WTC11 (cell line): Measurements from ENCODE around the gene ADAM11. TPM values are rescaled to one million over a fixed set of nuclear protein-coding genes. Genes with fewer than 3 reads are reported as not detected.

Experiments
- ATAC-seq: fragments of 200-7000 bp; cut with Tn5 transposase; 2 replicates; pipeline ENCODE4 v1.10.0; 2021; ENCODE audit warnings: mild to moderate bottlenecking, moderate library complexity
- CTCF ChIA-PET: fragments of 300-600 bp; sonication (Branson Sonifier 250); formaldehyde crosslinking; loops from one replicate; lab custom pipeline; 2021; ENCODE audit warnings: antibody characterized with exemption; lab: Charles Lee
- POLR2A ChIA-PET: fragments of 350-600 bp; sonication (Branson Sonifier 250); formaldehyde crosslinking; loops from one replicate; lab custom pipeline; 2021; ENCODE audit warnings: antibody characterized with exemption; lab: Charles Lee
- DNase-seq: peaks from one replicate; pipeline ENCODE4 v3.0.0; 2021; ENCODE audit warnings: low spot score
- H3K27ac Mint-ChIP-seq: 2 replicates; pipeline ENCODE4 v1.8.0; 2021; ENCODE audit warnings: mixed read lengths
- H3K27me3 Mint-ChIP-seq: 2 replicates; pipeline ENCODE4 v1.8.0; 2021; ENCODE audit warnings: low read depth, mild to moderate bottlenecking, moderate library complexity, mixed read lengths
- H3K36me3 Mint-ChIP-seq: 2 replicates; pipeline ENCODE4 v1.8.0; 2021; ENCODE audit warnings: mixed read lengths
- H3K4me1 Mint-ChIP-seq: 2 replicates; pipeline ENCODE4 v1.8.0; 2022; ENCODE audit warnings: mixed read lengths
- H3K4me3 Mint-ChIP-seq: 2 replicates; pipeline ENCODE4 v1.8.0; 2021; ENCODE audit warnings: mild to moderate bottlenecking, moderate library complexity, mixed read lengths
- H3K9me3 Mint-ChIP-seq: 2 replicates; pipeline ENCODE4 v1.8.0; 2021; ENCODE audit warnings: mixed read lengths
- AR ChIP-seq: fragments of 250-450 bp; sonication (Bioruptor Pico); IDR thresholded peaks from 2 replicates; pipeline ENCODE4 v1.9.0; 2021; ENCODE audit warnings: mild to moderate bottlenecking
- MYBL2 ChIP-seq: sonication (generic); formaldehyde crosslinking; IDR thresholded peaks from 2 replicates; pipeline ENCODE4 v1.8.1; 2023; ENCODE audit warnings: mild to moderate bottlenecking, moderate library complexity, missing genetic modification reagents
- NR2C2 ChIP-seq: sonication (generic); formaldehyde crosslinking; IDR thresholded peaks from 2 replicates; pipeline ENCODE4 v1.8.0; 2022; ENCODE audit warnings: mild to moderate bottlenecking, missing genetic modification reagents
- STAT6 ChIP-seq: sonication (generic); formaldehyde crosslinking; conservative IDR thresholded peaks from 2 replicates; pipeline ENCODE4 v1.8.1; 2023; ENCODE audit warnings: mild to moderate bottlenecking, low read depth, missing genetic modification reagents, moderate library complexity
- TCF7 ChIP-seq: sonication (generic); formaldehyde crosslinking; IDR thresholded peaks from 2 replicates; pipeline ENCODE4 v1.8.0; 2022; ENCODE audit warnings: mild to moderate bottlenecking, low read depth, missing genetic modification reagents, moderate library complexity
- ZNF219 ChIP-seq: sonication (generic); formaldehyde crosslinking; IDR thresholded peaks from 2 replicates; pipeline ENCODE4 v1.8.0; 2023; ENCODE audit warnings: missing genetic modification reagents, mild to moderate bottlenecking, borderline replicate concordance
- ZNF232 ChIP-seq: sonication (generic); formaldehyde crosslinking; IDR thresholded peaks from 2 replicates; pipeline ENCODE4 v1.8.0; 2022; ENCODE audit warnings: mild to moderate bottlenecking, missing genetic modification reagents
- ZNF317 ChIP-seq: sonication (generic); formaldehyde crosslinking; IDR thresholded peaks from 2 replicates; pipeline ENCODE4 v1.8.1; 2023; ENCODE audit warnings: low read depth, mild to moderate bottlenecking, moderate library complexity, missing genetic modification reagents, borderline replicate concordance
- ZNF423 ChIP-seq: fragments of 250-450 bp; sonication (Bioruptor Pico); IDR thresholded peaks from 2 replicates; pipeline ENCODE4 v2.1.2; 2022; ENCODE audit warnings: mild to moderate bottlenecking, moderate library complexity
- ZSCAN18 ChIP-seq: fragments of 250-450 bp; sonication (Bioruptor Pico); IDR thresholded peaks from 2 replicates; pipeline ENCODE4 v2.1.2; 2022; ENCODE audit warnings: mild to moderate bottlenecking, moderate library complexity
- total RNA-seq: library from RNA; stranded (reverse); gene quantifications from 3 replicates; pipeline ENCODE4 v1.2.3, GENCODE V29; 2021
- TF ChIP-seq, protein P1 (sequence below): sonication (generic); formaldehyde crosslinking; IDR thresholded peaks from 2 replicates; pipeline ENCODE4 v1.8.0; 2022; ENCODE audit warnings: mild to moderate bottlenecking, missing genetic modification reagents
- TF ChIP-seq, protein P2 (sequence below): sonication (generic); formaldehyde crosslinking; IDR thresholded peaks from 2 replicates; pipeline ENCODE4 v1.8.0; 2022; ENCODE audit warnings: missing genetic modification reagents
- TF ChIP-seq, protein P3 (sequence below): fragments of 250-450 bp; sonication (Bioruptor Pico); IDR thresholded peaks from 2 replicates; pipeline ENCODE4 v1.9.0; 2021; ENCODE audit warnings: mild to moderate bottlenecking
- TF ChIP-seq, protein P4 (sequence below): sonication (generic); formaldehyde crosslinking; IDR thresholded peaks from 2 replicates; pipeline ENCODE4 v1.8.1; 2022; ENCODE audit warnings: low read depth, mild to moderate bottlenecking, moderate library complexity, missing genetic modification reagents, borderline replicate concordance
- TF ChIP-seq, protein P5 (sequence below): sonication (generic); formaldehyde crosslinking; IDR thresholded peaks from 2 replicates; pipeline ENCODE4 v1.8.1; 2022; ENCODE audit warnings: mild to moderate bottlenecking, missing genetic modification reagents, moderate library complexity, borderline replicate concordance

ADAM11 gene
- total RNA-seq, 1 experiment from 2014 or later: 3.0 TPM

- Mint-ChIP-seq H3K9me3 (no peaks in the 10 kb centered on the region), H3K4me3 (no peak overlapping the region), H3K27ac (no peak overlapping the region), H3K4me1 (no peaks in the 10 kb centered on the region), H3K36me3 (peaks cover 57% of the 10 kb centered on the region)
- DNase-seq: no peak
- ChIA-PET POLR2A (interaction anchor here (0.7 kb wide), 1 partner anchor 22 kb away, joined by 4 read pairs; no protein-coding TSS in a partner anchor), CTCF (no interaction called here)
- TF ChIP-seq TCF7: no peak
- TF ChIP-seq, protein P1, sequence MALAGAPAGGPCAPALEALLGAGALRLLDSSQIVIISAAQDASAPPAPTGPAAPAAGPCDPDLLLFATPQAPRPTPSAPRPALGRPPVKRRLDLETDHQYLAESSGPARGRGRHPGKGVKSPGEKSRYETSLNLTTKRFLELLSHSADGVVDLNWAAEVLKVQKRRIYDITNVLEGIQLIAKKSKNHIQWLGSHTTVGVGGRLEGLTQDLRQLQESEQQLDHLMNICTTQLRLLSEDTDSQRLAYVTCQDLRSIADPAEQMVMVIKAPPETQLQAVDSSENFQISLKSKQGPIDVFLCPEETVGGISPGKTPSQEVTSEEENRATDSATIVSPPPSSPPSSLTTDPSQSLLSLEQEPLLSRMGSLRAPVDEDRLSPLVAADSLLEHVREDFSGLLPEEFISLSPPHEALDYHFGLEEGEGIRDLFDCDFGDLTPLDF: no peak
- TF ChIP-seq ZNF317 (CRISPR knock-in tag): no peak
- TF ChIP-seq, protein P2, sequence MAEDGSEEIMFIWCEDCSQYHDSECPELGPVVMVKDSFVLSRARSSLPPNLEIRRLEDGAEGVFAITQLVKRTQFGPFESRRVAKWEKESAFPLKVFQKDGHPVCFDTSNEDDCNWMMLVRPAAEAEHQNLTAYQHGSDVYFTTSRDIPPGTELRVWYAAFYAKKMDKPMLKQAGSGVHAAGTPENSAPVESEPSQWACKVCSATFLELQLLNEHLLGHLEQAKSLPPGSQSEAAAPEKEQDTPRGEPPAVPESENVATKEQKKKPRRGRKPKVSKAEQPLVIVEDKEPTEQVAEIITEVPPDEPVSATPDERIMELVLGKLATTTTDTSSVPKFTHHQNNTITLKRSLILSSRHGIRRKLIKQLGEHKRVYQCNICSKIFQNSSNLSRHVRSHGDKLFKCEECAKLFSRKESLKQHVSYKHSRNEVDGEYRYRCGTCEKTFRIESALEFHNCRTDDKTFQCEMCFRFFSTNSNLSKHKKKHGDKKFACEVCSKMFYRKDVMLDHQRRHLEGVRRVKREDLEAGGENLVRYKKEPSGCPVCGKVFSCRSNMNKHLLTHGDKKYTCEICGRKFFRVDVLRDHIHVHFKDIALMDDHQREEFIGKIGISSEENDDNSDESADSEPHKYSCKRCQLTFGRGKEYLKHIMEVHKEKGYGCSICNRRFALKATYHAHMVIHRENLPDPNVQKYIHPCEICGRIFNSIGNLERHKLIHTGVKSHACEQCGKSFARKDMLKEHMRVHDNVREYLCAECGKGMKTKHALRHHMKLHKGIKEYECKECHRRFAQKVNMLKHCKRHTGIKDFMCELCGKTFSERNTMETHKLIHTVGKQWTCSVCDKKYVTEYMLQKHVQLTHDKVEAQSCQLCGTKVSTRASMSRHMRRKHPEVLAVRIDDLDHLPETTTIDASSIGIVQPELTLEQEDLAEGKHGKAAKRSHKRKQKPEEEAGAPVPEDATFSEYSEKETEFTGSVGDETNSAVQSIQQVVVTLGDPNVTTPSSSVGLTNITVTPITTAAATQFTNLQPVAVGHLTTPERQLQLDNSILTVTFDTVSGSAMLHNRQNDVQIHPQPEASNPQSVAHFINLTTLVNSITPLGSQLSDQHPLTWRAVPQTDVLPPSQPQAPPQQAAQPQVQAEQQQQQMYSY (CRISPR knock-in tag): no peak
- TF ChIP-seq ZSCAN18 (CRISPR knock-in tag): no peak
- TF ChIP-seq STAT6 (CRISPR knock-in tag): no peak
- TF ChIP-seq MYBL2 (CRISPR knock-in tag): no peak
- TF ChIP-seq ZNF232 (CRISPR knock-in tag): no peak
- TF ChIP-seq ZNF219 (CRISPR knock-in tag): no peak
- no peak for TF ChIP-seq ZNF423
- TF ChIP-seq, all 79 proteins: peak for 0
- ATAC-seq: no peak
- no peaks in the 10 kb centered on the region for H3K27me3 Mint-ChIP-seq
These were observed 43.1 kb downstream of the ADAM11 start for GRCh38 chr17:44801880-44802279.

DNA sequence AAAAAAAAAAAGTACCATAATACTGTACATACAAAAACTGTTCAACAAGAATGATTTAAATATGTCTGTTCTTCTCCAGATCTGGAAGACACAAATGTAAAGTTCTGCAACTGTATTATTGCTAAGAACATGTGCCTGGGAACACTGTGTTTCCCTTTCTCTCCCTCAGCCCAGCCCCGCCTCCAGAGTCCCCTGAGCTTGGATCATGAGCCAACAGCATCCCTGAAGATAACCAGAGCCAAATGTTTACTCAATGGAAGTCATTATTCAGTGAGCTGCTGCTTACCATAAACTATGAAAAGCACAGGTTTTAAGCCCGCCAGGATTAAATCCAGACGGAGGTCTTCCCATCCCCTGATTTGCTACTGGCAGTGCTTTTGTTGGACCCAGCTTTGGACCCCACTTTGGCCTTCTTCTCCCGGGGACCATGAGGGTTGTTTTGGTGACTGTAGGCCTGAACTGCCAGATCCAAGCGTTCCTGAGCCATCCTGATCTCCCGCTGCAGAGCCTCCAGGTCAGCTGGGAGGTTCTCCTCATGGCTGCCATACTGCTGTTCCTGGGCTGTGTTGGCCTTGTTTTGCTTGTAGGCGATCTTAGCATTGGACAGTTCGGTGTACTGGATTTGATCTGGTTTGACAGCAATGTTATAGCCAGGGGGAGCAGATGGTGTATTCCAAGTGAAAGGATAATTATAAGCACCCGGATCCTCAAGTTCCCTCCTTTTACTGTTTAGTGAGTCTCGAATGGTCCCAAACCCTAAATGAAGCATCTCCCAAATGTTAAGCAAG lies 45.7 kb downstream of the ADAM11 start:
- no peaks in the 10 kb centered on the region for H3K27me3 Mint-ChIP-seq
- POLR2A ChIA-PET: no interaction called here
- DNase-seq (no peak), ATAC-seq (no peak)
- peaks cover 61% of the 10 kb centered on the region for H3K36me3 Mint-ChIP-seq
- H3K9me3 Mint-ChIP-seq: no peaks in the 10 kb centered on the region
- peaks cover 4% of the 10 kb centered on the region; the same call in 1 of the 2 replicates for H3K4me1 Mint-ChIP-seq
- no peak overlapping the region for H3K27ac Mint-ChIP-seq
- TF ChIP-seq NR2C2 (no peak), AR (CRISPR knock-in tag) (no peak)
- TF ChIP-seq, protein P3, sequence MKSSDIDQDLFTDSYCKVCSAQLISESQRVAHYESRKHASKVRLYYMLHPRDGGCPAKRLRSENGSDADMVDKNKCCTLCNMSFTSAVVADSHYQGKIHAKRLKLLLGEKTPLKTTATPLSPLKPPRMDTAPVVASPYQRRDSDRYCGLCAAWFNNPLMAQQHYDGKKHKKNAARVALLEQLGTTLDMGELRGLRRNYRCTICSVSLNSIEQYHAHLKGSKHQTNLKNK: no peak
- TF ChIP-seq, protein P4, sequence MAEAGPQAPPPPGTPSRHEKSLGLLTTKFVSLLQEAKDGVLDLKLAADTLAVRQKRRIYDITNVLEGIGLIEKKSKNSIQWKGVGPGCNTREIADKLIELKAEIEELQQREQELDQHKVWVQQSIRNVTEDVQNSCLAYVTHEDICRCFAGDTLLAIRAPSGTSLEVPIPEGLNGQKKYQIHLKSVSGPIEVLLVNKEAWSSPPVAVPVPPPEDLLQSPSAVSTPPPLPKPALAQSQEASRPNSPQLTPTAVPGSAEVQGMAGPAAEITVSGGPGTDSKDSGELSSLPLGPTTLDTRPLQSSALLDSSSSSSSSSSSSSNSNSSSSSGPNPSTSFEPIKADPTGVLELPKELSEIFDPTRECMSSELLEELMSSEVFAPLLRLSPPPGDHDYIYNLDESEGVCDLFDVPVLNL (CRISPR knock-in tag): no peak
- TF ChIP-seq, protein P5, sequence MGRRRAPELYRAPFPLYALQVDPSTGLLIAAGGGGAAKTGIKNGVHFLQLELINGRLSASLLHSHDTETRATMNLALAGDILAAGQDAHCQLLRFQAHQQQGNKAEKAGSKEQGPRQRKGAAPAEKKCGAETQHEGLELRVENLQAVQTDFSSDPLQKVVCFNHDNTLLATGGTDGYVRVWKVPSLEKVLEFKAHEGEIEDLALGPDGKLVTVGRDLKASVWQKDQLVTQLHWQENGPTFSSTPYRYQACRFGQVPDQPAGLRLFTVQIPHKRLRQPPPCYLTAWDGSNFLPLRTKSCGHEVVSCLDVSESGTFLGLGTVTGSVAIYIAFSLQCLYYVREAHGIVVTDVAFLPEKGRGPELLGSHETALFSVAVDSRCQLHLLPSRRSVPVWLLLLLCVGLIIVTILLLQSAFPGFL (CRISPR knock-in tag): no peak
- CTCF ChIA-PET: no interaction called here
- no peak overlapping the region for H3K4me3 Mint-ChIP-seq
